HEK293T (cell line): ENCODE results near the gene PRKCA.

Experiments used
- FOXK2 ChIP-seq: fragments of 450-650 bp; IDR thresholded peaks from 2 replicates; pipeline ENCODE4 v1.6.1; 2016; ENCODE audit warnings: mild to moderate bottlenecking
- FOXM1 ChIP-seq: fragments of 450-650 bp; IDR thresholded peaks from 2 replicates; pipeline ENCODE4 v1.6.1; 2017; ENCODE audit warnings: mild to moderate bottlenecking, borderline replicate concordance
- HDGF ChIP-seq: fragments of 450-650 bp; IDR thresholded peaks from 2 replicates; pipeline ENCODE4 v1.6.1; 2017; ENCODE audit warnings: antibody characterized with exemption, borderline replicate concordance
- SP1 ChIP-seq: fragments of 450-650 bp; IDR thresholded peaks from 2 replicates; pipeline ENCODE4 v1.6.1; 2017

DNA sequence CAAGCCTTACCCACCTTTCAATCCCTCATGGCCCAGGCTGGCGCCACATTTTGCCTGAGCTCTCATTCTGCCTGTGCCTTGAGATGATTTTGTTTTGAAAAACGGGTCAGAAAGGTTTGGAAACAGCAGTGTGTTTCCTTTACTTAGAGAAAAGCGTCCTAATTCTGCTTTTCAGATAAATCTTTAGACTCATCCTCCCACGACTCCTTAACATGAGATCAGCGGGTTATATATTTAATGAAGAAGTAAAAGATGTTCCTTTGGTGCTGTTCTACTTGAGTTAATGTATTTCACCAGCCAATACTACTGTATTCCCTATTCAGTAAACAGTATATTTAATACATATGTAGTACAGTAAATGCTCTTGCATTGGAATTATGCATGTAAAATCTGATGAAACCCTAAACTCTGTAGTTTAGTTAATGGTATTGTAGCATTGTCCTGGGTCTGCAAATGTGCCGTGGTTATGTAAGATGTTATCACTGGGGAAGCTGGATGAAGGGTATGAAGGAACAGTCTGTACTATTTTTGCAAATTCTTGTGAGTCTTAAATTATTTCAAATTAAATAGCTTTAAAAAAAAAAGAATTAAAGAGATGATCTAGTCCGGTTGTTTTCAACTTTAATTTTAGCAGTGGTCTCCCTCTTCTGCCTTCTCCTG is 333.1 kb downstream of the PRKCA start:
- TF ChIP-seq FOXK2, result no peak
- no peak for TF ChIP-seq SP1
- no peak for TF ChIP-seq HDGF
- no peak for TF ChIP-seq FOXM1
